T-helper 9 cell (primary cell): ENCODE measurements around the gene RAB18.
A peak's percentile ranks its signal among the peaks of the same experiment; 100 is the strongest.
"Not testable (repeated sequence)": the region's sequence is repeated elsewhere in the genome, so short reads cannot be mapped to it uniquely, and the experiment has no call there.

Experiments used
- DNase-seq: peaks from one replicate; pipeline ENCODE4 v3.0.0-alpha.2; 2020

The RAB18 gene

DNA sequence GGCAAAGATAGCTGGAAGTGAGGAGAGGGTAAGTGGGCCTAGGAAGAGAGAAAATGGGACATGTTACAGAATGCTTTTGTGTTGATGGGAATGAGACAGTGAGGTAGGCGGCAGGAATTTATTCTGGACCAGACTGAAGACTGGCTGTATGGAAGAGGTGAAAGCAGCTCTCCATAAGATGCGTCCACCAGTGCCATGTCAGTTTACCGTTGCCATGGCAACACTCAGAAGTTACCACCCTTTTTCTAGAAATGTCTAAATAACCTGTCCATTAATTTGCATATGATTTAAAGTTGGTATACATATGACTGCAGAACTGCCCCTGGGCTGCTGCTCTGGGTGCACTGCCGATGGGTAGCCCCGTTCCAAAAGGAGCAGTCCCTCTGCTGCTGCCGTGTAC, 46.7 kb downstream of the RAB18 start:
- no peak for DNase-seq

DNA sequence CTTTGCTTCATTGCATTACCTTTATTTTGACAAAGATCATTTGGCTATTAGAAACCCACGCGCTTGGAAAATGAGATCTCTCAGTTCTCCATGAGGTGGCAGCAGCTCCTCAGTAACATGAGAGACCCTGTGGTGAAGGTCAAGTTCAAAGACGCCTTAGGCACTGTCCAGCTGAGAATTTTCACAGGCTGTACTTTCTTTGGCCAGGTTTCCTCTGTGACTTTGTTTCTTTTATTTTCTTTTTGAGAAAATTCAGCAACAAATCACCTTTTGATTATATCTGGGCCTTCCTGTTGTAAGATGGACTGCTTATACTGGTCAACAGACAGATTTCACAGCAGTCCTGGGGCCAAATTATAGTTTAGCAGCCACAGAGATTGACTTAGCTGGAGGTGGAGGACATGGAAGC, 54.5 kb downstream of the RAB18 start:
- peak; percentile 7 for DNase-seq

DNA sequence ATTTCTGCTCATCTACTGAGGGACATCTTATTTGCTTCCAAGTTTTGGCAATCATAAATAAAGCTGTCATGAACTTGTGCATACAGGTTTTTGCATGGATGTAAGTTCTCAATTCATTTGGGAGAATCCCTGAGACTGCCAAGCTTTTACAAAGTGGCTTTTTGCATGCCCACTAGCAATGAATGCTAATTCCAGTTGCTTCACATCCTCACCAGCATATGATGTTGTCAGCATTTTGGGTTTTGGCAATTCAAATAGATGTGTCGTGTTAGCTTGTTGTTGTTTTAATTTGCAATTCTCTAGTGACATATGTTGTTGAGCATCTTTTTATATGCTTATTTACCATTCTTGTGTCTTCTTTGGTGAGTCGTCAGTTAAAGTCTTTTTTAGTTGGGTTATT, 57.2 kb downstream of the RAB18 start:
- no peak for DNase-seq

DNA sequence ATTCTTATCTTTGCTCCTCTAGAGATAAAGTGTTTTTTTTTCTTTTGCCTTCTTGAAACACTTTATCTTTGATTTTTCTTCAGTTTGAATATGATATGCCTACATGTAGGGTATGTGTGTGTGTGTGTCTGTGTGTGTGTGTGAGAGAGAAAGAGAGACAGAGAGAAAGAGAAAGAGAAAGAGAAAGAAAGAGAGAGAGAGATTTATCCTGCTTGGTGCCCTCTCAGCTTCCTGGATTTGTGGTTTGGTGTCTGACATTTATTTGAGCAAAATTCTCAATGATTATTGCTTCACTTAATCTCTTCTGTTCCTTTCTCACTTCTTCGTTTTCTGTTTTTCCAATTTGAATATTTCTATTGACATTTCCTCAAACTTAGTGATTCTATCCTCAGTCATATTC, 60.3 kb downstream of the RAB18 start:
- no peak for DNase-seq

DNA sequence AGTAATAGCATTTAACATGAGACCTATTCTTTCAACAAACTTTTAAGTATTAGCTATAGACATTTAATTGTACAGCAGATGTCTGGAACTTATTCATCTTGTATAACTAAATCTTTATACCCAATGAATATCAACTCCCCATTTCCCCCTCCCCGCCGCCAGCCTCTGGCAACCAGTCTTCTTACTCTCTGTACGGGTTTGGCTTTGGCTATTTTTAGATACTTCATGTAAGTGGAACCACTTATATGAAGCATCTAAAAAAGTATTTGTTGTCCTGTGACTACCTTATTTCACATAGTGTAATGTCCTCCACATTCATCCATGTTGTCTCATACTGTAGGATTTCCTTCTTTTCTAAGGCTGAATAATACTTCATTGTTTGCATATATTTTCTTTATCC, 60.8 kb downstream of the RAB18 start:
- DNase-seq = no peak

DNA sequence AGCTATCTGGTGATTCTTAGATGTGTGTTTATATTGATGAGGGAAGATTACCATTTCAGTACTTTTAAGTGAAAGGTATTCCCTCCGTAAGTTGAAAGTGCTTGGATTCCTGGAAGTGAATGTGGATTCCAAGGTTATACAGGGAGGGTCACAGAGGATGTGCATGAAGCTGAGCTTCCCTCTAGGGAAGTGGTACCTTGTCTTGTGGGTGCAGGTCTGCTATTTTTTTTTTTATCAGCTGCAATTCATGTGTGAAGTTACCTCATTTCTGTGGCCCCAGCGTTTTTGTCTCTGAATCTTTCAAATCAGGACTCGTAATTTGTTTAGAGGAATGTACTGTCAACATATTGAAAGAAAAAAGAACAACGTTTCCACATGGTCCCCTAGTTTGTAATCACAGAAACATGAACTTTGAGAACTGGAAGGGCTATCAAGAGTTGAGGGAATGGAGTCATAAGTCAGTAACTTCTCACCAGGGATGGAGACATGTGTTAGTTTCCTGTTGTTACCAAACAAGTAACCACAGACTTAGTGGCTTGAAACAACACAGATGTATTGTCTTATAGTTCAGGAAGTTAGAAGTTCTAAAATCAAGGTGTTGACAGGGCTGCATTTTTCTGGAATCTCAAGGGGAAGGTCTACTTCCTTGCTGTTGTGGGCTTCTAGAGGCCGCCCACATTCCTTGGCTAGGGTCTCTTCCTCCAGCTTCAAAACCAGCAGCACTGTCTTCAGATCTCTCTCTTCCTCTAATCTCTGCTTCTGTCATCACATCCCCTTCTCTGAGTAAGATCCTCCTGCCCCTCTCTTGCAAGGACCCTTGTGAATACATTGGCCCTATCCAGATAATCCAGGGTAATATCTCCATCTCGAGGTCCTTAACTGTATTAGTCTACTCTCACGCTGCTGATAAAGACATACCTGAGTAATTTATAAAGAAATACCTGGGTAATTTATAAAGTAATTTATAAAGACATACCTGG, 64.4 kb downstream of the RAB18 start:
- DNase-seq = no peak

DNA sequence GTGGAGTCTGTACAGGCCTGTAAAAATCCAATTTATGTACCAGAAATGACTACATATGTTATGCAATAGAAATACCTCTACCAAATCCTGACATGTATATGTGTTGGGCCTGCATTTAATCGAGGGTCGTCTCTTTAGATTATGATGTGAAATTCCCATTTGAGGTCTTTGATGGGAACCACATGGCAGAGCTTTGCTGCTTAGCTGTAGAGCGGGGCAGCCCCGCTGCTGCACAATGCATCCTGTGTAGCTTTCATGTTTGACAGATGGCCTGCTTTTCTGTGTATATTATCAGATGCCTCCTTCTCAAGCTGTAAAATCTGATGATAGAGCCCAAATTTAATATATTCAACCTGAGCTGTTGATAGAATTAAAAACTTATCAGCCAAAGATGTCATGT, 65.8 kb downstream of the RAB18 start:
- DNase-seq = no peak

DNA sequence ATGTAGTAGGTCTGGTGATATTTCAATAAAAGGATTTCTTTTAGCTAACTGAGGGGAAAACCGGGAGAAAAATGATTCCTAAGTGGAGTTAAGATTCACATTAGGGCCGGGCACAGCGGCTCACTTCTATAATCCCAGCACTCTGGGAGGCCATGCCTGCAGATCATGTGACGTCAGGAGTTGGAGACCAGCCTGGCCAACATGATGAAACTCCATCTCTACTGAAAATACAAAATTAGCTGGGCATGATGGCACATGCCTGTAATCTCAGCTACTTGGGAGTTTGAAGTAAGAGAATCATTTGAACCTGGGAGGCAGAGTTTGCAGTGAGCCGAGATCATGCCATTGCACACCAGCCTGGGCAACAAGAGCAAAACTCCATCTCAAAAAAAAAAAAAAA, 72.9 kb downstream of the RAB18 start:
- not testable (repeated sequence) for DNase-seq

DNA sequence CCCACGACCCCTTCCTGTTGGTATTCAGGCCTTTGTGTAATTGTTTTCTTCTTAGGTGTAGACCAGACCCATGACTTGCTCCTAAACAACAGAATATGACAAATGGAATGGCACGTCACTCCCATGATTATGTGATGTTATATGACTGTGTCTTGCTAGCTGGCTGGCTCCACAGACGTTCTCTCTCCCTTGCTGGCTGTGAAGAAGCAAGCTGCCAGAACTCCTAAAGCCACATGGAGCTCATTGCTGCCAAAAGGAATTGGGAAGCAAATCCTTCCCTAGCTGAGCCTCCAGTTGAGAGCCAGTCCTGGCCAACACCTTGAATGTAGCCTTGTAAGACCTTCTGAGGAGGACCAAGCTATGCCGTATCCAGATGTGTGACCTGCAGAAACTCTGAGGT, 74.2 kb downstream of the RAB18 start:
- no peak for DNase-seq

DNA sequence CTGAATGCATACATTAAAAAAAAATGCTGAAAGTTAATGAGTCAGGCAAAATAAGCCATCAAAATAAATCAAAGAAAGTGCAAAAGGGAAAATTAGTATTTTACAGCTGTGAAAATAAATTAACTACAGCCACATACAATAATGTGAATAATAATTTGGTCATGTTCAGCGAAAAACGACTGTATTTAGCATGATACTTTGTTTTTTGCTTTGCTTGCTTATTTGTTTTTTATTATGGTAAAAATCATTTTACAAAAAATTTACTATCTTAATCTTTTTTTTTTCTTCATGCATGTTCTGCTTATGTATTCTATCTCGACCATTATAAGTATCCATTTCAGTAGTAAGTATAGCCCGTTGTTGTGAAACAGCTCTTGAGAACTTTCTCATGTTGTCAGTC, 77.1 kb downstream of the RAB18 start:
- DNase-seq = no peak

DNA sequence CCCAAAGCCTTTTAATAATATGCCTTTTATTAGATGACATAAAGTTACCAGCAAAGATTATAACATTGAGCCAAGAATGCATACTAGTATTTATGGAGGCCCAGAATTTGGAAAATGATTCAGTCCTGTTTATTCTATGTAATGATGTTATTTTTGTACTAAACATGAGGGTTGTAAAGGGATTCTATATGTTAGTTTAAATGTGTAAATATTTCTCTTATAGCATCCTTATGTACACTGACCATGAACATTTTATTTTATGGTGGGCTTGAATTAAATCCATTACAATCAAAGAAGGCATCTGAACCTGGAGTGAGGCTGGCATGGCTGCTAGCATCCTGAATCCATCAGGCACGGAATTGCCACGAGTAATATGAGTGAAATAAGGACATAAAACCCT, 80.2 kb downstream of the RAB18 start:
- DNase-seq = no peak
